Renal cortex interstitium (tissue), 11 donors: ENCODE results near the gene LRCH2. TPM values are rescaled to one million over a fixed set of nuclear protein-coding genes. Genes with fewer than 3 reads are reported as not detected.
"Not testable (repeated sequence)": the region's sequence is repeated elsewhere in the genome, so short reads cannot be mapped to it uniquely, and the experiment has no call there.

Source experiments
- DNase-seq, 11 donors: peaks; one replicate each; pipeline ENCODE4 v3.0.0-alpha.2; 2013; ENCODE audit warnings: low read depth in 9 of 11, low spot score in 4 of 11; ENCODE audit errors: extremely low read depth in 1 of 11
- polyA plus RNA-seq, 3 donors: library from polyadenylated mRNA; unstranded; fragments of 120-200 nt; gene quantifications; one replicate each; pipeline ENCODE4 v1.2.1, GENCODE V29; 2013; ENCODE audit not compliant: insufficient read length in 3 of 3

LRCH2 gene
- polyA plus RNA-seq, 3 donors = 11.5 to 14.1 (median 13.7) TPM

- peak in 1 of 11 donors; percentile 6 for DNase-seq
Measured at GRCh38 chrX:115229337-115230003, 4.4 kb downstream of the LRCH2 start.

DNA sequence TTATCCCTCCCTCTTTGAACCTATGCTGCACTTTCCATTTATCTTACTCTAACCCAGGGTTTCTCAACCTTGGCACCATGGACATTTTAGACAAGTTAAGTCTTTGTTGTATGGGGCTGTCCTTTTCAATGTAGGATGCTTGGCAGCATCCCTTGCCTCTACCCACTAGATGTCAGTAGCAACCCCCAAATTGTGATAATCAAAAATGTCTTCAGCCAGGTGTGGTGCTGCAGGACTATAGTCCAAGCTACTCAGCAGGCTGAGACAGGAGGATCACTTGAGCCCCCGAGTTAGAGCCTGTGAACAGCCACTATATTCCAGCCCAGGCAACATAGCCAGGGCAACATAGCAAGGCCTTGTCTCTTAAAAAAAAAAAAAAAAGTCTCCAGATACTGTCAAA is 7.0 kb downstream of the LRCH2 start:
- DNase-seq = peak in 2 of 11 donors; percentile 14 to 22

DNA sequence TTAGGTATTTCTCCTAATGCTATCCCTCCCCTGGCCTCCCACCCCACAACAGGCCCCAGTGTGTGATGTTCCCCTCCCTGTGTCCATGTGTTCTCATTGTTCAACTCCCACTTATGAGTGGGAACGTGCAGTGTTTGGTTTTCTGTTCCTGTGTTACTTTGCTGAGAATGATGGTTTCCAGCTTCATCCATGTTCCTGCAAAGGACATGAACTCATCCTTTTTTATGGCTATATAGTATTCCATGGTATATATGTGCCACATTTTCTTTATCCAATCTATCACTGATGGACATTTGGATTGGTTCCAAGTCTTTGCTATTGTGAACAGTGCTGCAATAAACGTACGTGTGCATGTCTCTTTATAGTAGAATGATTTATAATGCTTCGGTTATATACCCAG is 16.6 kb downstream of the LRCH2 start:
- DNase-seq = not testable (repeated sequence)

- no peak for DNase-seq
Measured at GRCh38 chrX:115214605-115215004, 19.3 kb downstream of the LRCH2 start.

DNA sequence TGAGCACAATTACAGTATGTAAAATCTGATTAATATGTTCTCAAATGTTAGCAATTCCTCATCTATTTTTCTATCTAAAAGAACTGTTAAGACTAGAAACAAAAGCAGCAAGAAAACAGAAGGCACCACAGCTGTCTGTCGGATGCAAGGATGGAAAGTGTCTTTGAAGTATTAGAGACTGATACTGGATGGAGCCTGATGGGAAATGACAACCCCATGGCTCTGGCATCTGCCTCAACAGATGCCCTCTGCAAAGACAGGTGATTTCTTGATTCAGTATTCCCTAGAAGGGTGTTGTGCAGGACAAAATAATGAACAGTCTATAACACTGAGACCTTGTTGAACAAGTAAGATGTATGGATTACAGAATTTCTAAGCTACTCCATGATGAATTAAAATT is 19.7 kb downstream of the LRCH2 start:
- no peak for DNase-seq

DNA sequence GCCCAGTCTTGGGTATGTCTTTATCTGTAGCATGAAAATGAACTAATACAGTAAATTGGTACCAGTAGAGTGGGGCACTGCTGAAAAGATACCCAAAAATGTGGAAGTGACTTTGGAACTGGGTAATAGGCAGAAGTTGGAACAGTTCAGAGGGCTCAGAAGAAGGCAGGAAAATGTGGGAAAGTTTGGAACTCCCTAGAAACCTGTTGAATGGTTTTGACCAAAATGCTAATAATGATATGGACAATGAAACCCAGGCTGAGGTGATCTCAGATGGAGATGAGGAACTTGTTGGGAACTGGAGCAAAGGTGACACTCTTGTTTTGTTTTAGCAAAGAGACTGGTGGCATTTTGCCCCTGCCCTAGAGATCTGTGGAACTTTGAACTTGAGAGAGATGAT is 24.3 kb downstream of the LRCH2 start:
- DNase-seq = not testable (repeated sequence)

- no peak for DNase-seq
Measured at GRCh38 chrX:115204040-115204439, 29.9 kb downstream of the LRCH2 start.

GRCh38 chrX:115192244-115192700 is 41.6 kb downstream of the LRCH2 start:
- DNase-seq = no peak

- no peak for DNase-seq
Measured at GRCh38 chrX:115191490-115192243, 42.2 kb downstream of the LRCH2 start.

GRCh38 chrX:115190636-115191489 is 43.0 kb downstream of the LRCH2 start:
- DNase-seq = no peak

GRCh38 chrX:115189646-115190635 is 44.0 kb downstream of the LRCH2 start:
- DNase-seq = no peak

DNA sequence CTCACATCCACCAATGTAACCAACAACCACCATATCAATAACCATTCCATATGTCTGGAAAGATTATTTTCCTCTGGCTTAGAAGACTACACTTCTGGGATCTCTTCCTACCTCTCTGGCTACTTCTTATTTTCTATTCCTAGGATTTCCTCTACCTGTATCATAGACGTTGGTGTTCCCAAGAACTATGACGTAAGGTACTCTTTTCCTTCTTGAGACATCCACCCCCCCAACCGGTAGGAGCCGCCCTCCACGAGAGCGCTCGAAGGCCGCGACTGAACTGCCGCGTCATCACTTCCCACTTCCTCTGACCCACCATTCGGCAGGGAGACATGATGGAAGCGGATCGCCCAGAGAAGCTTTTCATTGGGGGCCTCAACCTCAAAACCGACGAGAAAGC is 44.8 kb downstream of the LRCH2 start, which contains the start of gene RBMXL3:
RBMXL3 (plus strand) TSS at position 301 of the 400 bp plus-strand sequence; CDS start at position 333, 32 bp downstream.
- no peak for DNase-seq

DNA sequence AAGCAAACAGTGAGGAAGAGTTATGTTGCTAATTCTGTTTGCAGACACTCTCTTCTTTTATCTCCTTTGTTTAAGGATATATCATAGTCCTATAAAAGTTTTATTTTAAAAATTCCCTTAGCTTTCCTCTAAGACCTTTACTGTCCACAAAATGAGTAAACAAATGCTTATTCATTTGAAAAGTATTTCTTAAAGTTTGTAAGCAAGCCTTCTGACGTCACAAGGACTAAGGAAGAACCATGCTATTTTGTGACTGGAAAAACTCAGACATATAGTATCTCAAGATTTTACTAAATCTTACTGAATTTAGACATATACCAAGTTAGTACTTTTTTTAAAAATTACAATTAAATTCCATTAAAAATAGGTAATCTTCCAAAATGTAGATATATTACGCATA is 49.9 kb downstream of the LRCH2 start:
- DNase-seq = no peak

- DNase-seq = no peak
Measured at GRCh38 chrX:115178473-115178872, 55.4 kb downstream of the LRCH2 start.

DNA sequence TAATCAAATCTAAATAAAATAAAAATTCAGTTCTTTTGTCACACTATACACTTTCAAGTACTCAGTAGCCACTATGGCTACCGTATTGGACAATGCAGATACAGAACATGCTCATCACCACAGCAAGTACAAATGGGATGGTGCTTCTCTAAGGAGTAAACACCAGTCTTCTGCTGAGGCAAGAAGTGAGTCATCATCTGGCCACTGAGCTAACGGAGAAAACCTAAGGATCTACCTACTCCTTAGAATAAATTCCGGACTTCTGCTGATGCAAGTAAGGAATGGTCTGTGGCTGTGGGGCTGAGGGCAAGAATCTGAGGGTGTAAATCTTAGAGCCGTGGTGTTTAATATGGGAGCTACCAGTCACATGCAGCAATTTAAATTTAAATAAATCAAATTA is 56.0 kb downstream of the LRCH2 start:
- DNase-seq = no peak

- no peak for DNase-seq
Measured at GRCh38 chrX:115174548-115174947, 59.3 kb downstream of the LRCH2 start.

DNA sequence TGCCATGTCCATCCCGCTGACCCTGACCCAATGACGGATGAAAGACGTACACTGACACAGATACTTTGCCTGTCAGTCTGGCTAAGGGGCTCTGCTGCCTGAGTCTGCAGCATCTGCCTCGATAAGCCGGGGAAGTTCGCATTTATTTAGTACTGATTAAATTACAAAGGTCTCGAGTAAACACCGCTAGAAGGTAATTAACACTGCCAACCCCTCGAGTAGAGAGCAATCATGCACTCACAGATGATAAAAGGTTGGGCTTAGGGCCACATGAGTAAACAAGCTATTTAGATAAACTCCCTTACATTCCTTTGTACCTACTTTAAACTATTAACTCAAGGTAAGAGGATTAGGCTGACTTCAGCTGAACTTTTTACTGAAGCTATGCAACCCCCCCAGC is 60.7 kb downstream of the LRCH2 start:
- no peak for DNase-seq

- peak in 1 of 11 donors; percentile 1 for DNase-seq
Measured at GRCh38 chrX:115147220-115147619, 86.7 kb downstream of the LRCH2 start.
